H1 (cell line): ENCODE results near the gene LAG3. TPM values are rescaled to one million over a fixed set of nuclear protein-coding genes. Genes with fewer than 3 reads are reported as not detected.

Experiments
- EP300 ChIP-seq, 2 experiments: IDR thresholded peaks; 1 replicate in 1 of 2; 2 replicates in 1 of 2; pipeline ENCODE4 v1.6.1; 2011 to 2012; ENCODE audit warnings: low read depth in 2 of 2, low read length in 2 of 2, mild to moderate bottlenecking in 2 of 2, borderline replicate concordance in 1 of 2, inconsistent platforms in 1 of 2, moderate library complexity in 1 of 2
- GTF2F1 ChIP-seq: IDR thresholded peaks from 2 replicates; pipeline ENCODE4 v1.6.1; 2012; ENCODE audit warnings: low read depth, low read length, improper control_type of control experiment, borderline replicate concordance
- HDAC2 ChIP-seq, 2 experiments: fragments of 300-600 bp in 1 of 2; sonication (generic) in 1 of 2; IDR thresholded peaks; 2 replicates each; pipeline ENCODE4 v1.6.1; 2011 to 2012; ENCODE audit warnings: low read depth in 2 of 2, low read length in 2 of 2, mild to moderate bottlenecking in 2 of 2, moderate library complexity in 2 of 2, borderline replicate concordance in 1 of 2, inconsistent platforms in 1 of 2
- NRF1 ChIP-seq: IDR thresholded peaks from 2 replicates; pipeline ENCODE4 v1.6.1; 2011; ENCODE audit warnings: mild to moderate bottlenecking, low read depth, low read length, improper control_type of control experiment
- SIX5 ChIP-seq: IDR thresholded peaks from 2 replicates; pipeline ENCODE4 v1.6.1; 2011; ENCODE audit warnings: mild to moderate bottlenecking, low read depth, low read length
- YY1 ChIP-seq: IDR thresholded peaks from 2 replicates; pipeline ENCODE4 v1.6.1; 2011; ENCODE audit warnings: low read depth, mild to moderate bottlenecking, low read length
- polyA plus RNA-seq, 7 experiments: library from polyadenylated mRNA; depleted of rRNA in 3 of 7; stranded (reverse) in 5 of 7; unstranded in 2 of 7; fragments of >200 nt in 5 of 7; fragments of 200-250 nt in 2 of 7; gene quantifications; 1 replicate in 5 of 7; 2 replicates in 1 of 7; 4 replicates in 1 of 7; pipeline versions ENCODE4 v1.2.1 to v1.2.3, GENCODE V29; 2011 to 2013; ENCODE audit warnings: missing spikeins in 2 of 7, mixed read lengths in 2 of 7
- total RNA-seq: library from RNA; stranded (reverse); fragmentation: NEBNext Ultra II Directional; extraction: Animal tissue kit (Norgen Biotek cat#: 25700); gene quantifications from 2 replicates; pipeline ENCODE4 v1.2.1, GENCODE V29; 2021
- TF ChIP-seq, protein P1 (sequence below): IDR thresholded peaks from 2 replicates; pipeline ENCODE4 v1.6.1; 2012; ENCODE audit warnings: inconsistent platforms
- TF ChIP-seq, protein P2 (sequence below): fragments of 300-600 bp; sonication (generic); IDR thresholded peaks from 2 replicates; pipeline ENCODE4 v1.7.1; 2012; ENCODE audit warnings: low read length, moderate library complexity, mild to moderate bottlenecking, inconsistent platforms; ENCODE audit not compliant: insufficient replicate concordance

Gene LAG3
- total and polyA plus RNA-seq, 2 of the 8 experiments (the other 6 are each of a cell fraction or from before 2014, with no cell fraction given), result 1.1 to 3.1 TPM

- peak; percentile 8; the same call in 1 of the 2 replicates for TF ChIP-seq GTF2F1
- no peak for TF ChIP-seq NRF1
- peak in 1 of 2 experiments; percentile 53; a peak in 1 of 4 replicates for TF ChIP-seq HDAC2 (IDR thresholded peaks at IDR 0.05; ENCODE audit: borderline replicate concordance in 1 of 2, low read depth in 2 of 2, low read length in 2 of 2)
- TF ChIP-seq SIX5, result no peak
- TF ChIP-seq, protein P1, sequence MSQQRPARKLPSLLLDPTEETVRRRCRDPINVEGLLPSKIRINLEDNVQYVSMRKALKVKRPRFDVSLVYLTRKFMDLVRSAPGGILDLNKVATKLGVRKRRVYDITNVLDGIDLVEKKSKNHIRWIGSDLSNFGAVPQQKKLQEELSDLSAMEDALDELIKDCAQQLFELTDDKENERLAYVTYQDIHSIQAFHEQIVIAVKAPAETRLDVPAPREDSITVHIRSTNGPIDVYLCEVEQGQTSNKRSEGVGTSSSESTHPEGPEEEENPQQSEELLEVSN, result peak; percentile 99
- TF ChIP-seq EP300 (IDR thresholded peaks at IDR 0.05; ENCODE audit: borderline replicate concordance in 1 of 2, low read depth in 2 of 2, low read length in 2 of 2), result peak; percentile 21 to 63; a peak in 1 of 3 replicates
- TF ChIP-seq, protein P2, sequence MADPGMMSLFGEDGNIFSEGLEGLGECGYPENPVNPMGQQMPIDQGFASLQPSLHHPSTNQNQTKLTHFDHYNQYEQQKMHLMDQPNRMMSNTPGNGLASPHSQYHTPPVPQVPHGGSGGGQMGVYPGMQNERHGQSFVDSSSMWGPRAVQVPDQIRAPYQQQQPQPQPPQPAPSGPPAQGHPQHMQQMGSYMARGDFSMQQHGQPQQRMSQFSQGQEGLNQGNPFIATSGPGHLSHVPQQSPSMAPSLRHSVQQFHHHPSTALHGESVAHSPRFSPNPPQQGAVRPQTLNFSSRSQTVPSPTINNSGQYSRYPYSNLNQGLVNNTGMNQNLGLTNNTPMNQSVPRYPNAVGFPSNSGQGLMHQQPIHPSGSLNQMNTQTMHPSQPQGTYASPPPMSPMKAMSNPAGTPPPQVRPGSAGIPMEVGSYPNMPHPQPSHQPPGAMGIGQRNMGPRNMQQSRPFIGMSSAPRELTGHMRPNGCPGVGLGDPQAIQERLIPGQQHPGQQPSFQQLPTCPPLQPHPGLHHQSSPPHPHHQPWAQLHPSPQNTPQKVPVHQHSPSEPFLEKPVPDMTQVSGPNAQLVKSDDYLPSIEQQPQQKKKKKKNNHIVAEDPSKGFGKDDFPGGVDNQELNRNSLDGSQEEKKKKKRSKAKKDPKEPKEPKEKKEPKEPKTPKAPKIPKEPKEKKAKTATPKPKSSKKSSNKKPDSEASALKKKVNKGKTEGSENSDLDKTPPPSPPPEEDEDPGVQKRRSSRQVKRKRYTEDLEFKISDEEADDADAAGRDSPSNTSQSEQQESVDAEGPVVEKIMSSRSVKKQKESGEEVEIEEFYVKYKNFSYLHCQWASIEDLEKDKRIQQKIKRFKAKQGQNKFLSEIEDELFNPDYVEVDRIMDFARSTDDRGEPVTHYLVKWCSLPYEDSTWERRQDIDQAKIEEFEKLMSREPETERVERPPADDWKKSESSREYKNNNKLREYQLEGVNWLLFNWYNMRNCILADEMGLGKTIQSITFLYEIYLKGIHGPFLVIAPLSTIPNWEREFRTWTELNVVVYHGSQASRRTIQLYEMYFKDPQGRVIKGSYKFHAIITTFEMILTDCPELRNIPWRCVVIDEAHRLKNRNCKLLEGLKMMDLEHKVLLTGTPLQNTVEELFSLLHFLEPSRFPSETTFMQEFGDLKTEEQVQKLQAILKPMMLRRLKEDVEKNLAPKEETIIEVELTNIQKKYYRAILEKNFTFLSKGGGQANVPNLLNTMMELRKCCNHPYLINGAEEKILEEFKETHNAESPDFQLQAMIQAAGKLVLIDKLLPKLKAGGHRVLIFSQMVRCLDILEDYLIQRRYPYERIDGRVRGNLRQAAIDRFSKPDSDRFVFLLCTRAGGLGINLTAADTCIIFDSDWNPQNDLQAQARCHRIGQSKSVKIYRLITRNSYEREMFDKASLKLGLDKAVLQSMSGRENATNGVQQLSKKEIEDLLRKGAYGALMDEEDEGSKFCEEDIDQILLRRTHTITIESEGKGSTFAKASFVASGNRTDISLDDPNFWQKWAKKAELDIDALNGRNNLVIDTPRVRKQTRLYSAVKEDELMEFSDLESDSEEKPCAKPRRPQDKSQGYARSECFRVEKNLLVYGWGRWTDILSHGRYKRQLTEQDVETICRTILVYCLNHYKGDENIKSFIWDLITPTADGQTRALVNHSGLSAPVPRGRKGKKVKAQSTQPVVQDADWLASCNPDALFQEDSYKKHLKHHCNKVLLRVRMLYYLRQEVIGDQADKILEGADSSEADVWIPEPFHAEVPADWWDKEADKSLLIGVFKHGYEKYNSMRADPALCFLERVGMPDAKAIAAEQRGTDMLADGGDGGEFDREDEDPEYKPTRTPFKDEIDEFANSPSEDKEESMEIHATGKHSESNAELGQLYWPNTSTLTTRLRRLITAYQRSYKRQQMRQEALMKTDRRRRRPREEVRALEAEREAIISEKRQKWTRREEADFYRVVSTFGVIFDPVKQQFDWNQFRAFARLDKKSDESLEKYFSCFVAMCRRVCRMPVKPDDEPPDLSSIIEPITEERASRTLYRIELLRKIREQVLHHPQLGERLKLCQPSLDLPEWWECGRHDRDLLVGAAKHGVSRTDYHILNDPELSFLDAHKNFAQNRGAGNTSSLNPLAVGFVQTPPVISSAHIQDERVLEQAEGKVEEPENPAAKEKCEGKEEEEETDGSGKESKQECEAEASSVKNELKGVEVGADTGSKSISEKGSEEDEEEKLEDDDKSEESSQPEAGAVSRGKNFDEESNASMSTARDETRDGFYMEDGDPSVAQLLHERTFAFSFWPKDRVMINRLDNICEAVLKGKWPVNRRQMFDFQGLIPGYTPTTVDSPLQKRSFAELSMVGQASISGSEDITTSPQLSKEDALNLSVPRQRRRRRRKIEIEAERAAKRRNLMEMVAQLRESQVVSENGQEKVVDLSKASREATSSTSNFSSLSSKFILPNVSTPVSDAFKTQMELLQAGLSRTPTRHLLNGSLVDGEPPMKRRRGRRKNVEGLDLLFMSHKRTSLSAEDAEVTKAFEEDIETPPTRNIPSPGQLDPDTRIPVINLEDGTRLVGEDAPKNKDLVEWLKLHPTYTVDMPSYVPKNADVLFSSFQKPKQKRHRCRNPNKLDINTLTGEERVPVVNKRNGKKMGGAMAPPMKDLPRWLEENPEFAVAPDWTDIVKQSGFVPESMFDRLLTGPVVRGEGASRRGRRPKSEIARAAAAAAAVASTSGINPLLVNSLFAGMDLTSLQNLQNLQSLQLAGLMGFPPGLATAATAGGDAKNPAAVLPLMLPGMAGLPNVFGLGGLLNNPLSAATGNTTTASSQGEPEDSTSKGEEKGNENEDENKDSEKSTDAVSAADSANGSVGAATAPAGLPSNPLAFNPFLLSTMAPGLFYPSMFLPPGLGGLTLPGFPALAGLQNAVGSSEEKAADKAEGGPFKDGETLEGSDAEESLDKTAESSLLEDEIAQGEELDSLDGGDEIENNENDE, result no peak
- TF ChIP-seq YY1, result peak; percentile 36; the same call in 1 of the 2 replicates
Observed at GRCh38 chr12:6723607-6724408, 48.5 kb upstream of the LAG3 start, which contains the start of gene COPS7A (continued).
